ENCODE results near the gene WDR83.
A peak's percentile ranks its signal among the peaks of the same experiment; 100 is the strongest.
"Not testable (repeated sequence)": the region's sequence is repeated elsewhere in the genome, so short reads cannot be mapped to it uniquely, and the experiment has no call there.

The WDR83 gene

GRCh38 chr19:12687496-12688196 lies 21.0 kb downstream of the WDR83 start, which contains the start of gene GNG14:
Gene GNG14, plus strand, starts transcription at chr19:12687998. Its CDS starts 51 bp downstream, at chr19:12688049.
- no peak for DNase-seq
- TF ChIP-seq GATA1 (IDR thresholded peaks at IDR 0.05; ENCODE audit: low read depth, low read length) (no peak), POLR2A (IDR thresholded peaks at IDR 0.05; ENCODE audit: low read length) (no peak)

- no peak for TF ChIP-seq POLR2A (IDR thresholded peaks at IDR 0.05; ENCODE audit: low read length)
- TF ChIP-seq GATA1 (IDR thresholded peaks at IDR 0.05; ENCODE audit: low read depth, low read length): no peak
- no peak for DNase-seq
Measured at GRCh38 chr19:12689012-12689411, 22.4 kb downstream of the WDR83 start.

DNA sequence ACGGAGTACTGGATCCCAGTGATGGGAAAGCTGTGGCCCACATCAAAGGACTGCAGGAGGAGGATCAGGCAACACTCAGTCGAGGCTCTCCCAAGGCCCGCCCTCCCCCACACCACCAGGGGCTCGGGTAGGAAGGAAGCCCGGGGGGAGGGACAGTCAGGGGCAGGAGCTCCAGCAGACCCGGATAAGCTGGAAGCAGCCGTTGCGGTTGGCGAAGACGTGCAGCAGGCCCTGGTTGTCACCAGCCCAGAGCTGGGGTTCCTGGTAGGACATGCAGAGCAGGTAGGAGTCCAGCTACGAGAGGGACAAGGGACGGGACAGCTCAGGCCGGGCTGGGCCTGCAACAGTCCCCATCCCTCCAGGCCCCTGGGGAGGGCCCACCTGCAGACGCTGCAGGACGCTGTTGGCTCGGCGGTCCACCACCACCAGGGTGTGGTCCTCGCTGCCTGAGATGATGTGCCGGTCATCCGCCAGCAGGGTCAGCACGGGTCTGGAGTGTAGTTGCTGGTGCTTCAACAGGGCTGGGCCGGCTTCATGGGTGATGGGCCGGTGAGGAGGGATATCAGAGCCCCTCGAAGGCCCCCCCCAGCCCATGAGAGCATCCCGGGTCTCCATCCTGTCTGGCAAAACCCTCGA lies 23.1 kb downstream of the WDR83 start:
- no peak for DNase-seq
- TF ChIP-seq POLR2A (IDR thresholded peaks at IDR 0.05; ENCODE audit: low read length) (no peak), GATA1 (IDR thresholded peaks at IDR 0.05; ENCODE audit: low read depth, low read length) (no peak)

- TF ChIP-seq POLR2A (IDR thresholded peaks at IDR 0.05; ENCODE audit: low read length) (no peak), GATA1 (IDR thresholded peaks at IDR 0.05; ENCODE audit: low read depth, low read length) (no peak)
- DNase-seq: no peak
Measured at GRCh38 chr19:12692960-12693359, 26.4 kb downstream of the WDR83 start.

- DNase-seq: no peak
Measured at GRCh38 chr19:12694641-12695040, 28.0 kb downstream of the WDR83 start.

GRCh38 chr19:12695096-12695495 lies 28.5 kb downstream of the WDR83 start:
- no peak for DNase-seq
- no peak for TF ChIP-seq POLR2A (IDR thresholded peaks at IDR 0.05; ENCODE audit: low read length)
- TF ChIP-seq GATA1 (IDR thresholded peaks at IDR 0.05; ENCODE audit: low read depth, low read length): no peak

More at GRCh38 chr19:12694641-12695040, 28.0 kb downstream of the WDR83 start:
- TF ChIP-seq POLR2A (IDR thresholded peaks at IDR 0.05; ENCODE audit: low read length) (no peak), GATA1 (IDR thresholded peaks at IDR 0.05; ENCODE audit: low read depth, low read length) (no peak)

DNA sequence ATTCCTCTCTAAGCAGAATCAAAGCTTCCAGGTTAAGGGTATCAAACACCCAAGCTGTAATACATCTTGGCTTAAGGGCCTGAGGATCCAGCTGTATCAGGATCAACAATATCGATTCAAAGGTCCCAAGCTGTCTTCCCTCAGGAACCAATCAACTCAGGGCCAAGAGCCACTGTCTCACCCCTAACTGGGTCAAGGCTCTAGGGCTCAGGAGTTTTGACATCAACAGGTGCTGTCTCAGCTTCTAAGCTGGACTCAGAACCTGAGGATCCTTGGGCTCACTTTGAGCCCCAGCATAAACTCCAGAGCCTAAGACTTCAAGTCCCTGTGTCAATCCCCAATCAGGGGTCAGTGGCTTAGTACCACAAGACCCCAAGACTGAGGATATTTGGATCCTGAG lies 28.9 kb downstream of the WDR83 start:
- TF ChIP-seq GATA1 (IDR thresholded peaks at IDR 0.05; ENCODE audit: low read depth, low read length) (no peak), POLR2A (IDR thresholded peaks at IDR 0.05; ENCODE audit: low read length) (no peak)
- DNase-seq: no peak

- DNase-seq: no peak
- TF ChIP-seq POLR2A (IDR thresholded peaks at IDR 0.05; ENCODE audit: low read length): no peak
- TF ChIP-seq GATA1 (IDR thresholded peaks at IDR 0.05; ENCODE audit: low read depth, low read length): no peak
Measured at GRCh38 chr19:12695997-12696365, 29.4 kb downstream of the WDR83 start.

DNA sequence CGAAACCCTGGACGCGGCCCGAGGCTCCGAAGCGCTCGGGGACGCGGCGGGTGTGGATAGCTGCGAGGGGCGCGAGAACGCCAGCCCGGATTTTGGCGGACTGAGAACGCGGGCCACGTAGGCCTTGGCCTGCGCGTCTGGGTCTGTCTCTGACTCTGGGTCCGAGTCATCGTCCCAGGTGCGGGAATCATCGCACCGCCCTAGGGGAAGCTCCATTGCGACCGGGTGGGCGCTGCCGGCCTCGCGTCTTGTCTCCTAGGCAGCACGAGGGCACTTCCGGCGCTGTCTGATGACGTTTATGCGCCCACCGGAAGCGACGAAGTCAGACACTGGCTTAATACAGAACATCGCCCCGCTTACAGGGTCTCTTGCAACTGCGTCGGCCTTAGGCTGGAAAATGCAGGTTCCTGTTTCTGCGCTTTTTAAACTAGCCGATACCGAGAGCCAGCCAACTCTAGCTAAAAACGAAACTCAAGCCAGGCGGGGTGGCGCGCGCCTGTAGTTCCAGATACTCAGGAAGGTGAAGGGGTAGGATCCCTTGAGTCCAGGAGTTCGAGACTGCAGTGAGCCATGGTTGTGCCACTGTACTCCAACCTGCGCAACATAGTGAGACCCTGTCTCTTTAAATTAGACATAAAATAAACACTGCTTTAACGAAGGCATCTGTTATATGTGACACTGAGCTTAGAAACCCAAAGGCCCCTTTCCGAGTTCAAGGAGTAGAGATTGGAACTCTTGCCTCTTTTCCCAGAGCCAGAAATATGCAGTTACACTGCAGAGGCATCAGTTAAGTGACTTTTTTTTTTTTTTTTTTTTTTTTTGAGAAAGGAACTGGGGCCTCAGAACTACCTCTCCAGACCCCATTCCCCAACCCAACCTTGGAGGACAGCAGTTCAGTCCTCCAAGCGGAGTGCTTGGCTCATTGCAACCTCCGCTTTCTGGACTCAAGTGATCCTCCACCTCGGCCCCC lies 30.0 kb downstream of the WDR83 start, which contains the start of gene FBXW9:
FBXW9 (minus strand) TSS at position 266 of the 970 bp plus-strand sequence; CDS start at position 216, 50 bp downstream.
- DNase-seq: peak; percentile 98
- no peak for TF ChIP-seq GATA1 (IDR thresholded peaks at IDR 0.05; ENCODE audit: low read depth, low read length)
- peak; percentile 80 for TF ChIP-seq POLR2A (IDR thresholded peaks at IDR 0.05; ENCODE audit: low read length)

GRCh38 chr19:12697425-12697824 lies 30.8 kb downstream of the WDR83 start:
- not testable (repeated sequence) for DNase-seq

DNA sequence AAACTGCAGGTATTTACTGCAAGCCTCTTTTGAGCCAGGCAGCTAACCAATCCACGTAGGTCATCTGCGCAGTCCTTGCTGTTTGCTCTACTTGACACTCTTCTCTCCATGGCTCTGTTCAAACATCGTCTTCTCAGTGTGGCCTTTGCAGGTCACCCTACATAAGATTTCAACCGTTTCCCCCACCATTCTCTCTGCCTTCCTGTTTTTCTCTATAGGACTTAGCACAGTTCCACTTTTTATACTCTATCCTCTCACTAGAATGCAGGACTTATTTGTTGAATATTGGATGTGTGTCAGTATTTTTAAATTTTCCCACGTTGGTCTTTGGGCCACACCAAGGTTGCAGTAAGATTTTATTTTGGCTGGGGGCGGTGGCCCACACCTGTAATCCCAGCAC lies 31.5 kb downstream of the WDR83 start:
- no peak for TF ChIP-seq GATA1 (IDR thresholded peaks at IDR 0.05; ENCODE audit: low read depth, low read length)
- TF ChIP-seq POLR2A (IDR thresholded peaks at IDR 0.05; ENCODE audit: low read length): no peak
- no peak for DNase-seq

DNA sequence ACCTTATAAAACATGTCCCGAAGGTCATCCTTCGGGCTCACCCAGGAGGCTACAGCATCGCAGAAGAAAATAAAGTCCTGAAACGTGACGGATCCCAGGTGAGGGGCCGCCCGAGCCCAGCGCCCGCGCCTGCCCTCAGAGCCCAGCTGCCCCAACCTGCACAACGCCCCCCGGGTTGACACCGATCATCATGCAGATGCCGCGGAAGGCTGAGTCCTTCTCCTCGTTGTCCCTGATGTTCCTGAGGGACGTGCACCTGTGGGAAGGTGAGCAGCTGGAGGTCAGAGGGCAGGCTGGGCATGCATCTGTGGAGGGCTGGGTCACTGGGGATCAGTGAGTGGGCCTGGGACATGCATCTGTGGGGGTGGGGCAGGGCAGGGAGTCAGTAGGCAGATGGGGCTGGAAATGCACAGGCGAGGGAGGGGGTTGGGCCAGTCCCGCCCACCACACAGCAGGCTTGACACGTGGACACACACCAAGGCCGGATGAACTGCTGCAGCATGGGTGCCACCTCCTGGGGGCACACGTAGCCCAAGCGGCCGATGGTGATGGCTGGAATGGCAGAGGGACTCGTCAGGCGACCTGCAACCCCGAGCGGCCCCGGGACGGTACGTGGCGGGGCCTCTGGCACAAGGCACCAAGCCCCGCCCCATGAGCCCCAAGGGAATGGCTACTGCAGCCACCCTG lies 35.1 kb downstream of the WDR83 start:
- TF ChIP-seq GATA1 (IDR thresholded peaks at IDR 0.05; ENCODE audit: low read depth, low read length): no peak
- no peak for TF ChIP-seq POLR2A (IDR thresholded peaks at IDR 0.05; ENCODE audit: low read length)
- DNase-seq: no peak

GRCh38 chr19:12703046-12703445 lies 36.4 kb downstream of the WDR83 start:
- TF ChIP-seq POLR2A (IDR thresholded peaks at IDR 0.05; ENCODE audit: low read length) (no peak), GATA1 (IDR thresholded peaks at IDR 0.05; ENCODE audit: low read depth, low read length) (no peak)
- DNase-seq: peak; percentile 66 to 77
